Stimulated activated naive CD8-positive, alpha-beta T cell treated with anti-CD3 and anti-CD28 coated beads, Interleukin-15, amount 100 ng/mL, for 72 hours (primary cell): Measurements from ENCODE around the gene SELENON.

Experiments
- ATAC-seq: fragments of 150-1000 bp; cut with Tn5 transposase; 2 replicates; pipeline ENCODE4 v1.10.0; 2021; ENCODE audit warnings: mild to moderate bottlenecking, moderate library complexity
- DNase-seq, 2 donors: peaks; one replicate each; pipeline ENCODE4 v3.0.0; 2021 to 2022
- H3K27ac Mint-ChIP-seq, 2 donors: one replicate each; pipeline ENCODE4 v1.8.0; 2022; ENCODE audit warnings: mild to moderate bottlenecking in 2 of 2, mixed read lengths in 2 of 2, moderate library complexity in 2 of 2
- H3K27me3 Mint-ChIP-seq: one replicate; pipeline ENCODE4 v1.8.0; 2022; ENCODE audit warnings: mixed read lengths
- H3K4me1 Mint-ChIP-seq: one replicate; pipeline ENCODE4 v1.8.0; 2022; ENCODE audit warnings: mild to moderate bottlenecking, mixed read lengths
- H3K4me3 Mint-ChIP-seq, 2 donors: one replicate each; pipeline ENCODE4 v1.8.0; 2022; ENCODE audit warnings: mild to moderate bottlenecking in 2 of 2, mixed read lengths in 2 of 2, moderate library complexity in 1 of 2
- H3K9me3 Mint-ChIP-seq, 2 donors: one replicate each; pipeline ENCODE4 v1.8.0; 2022; ENCODE audit warnings: mixed read lengths in 2 of 2

SELENON gene

GRCh38 chr1:25867210-25867991 is 67.4 kb downstream of the SELENON start:
- DNase-seq, result no peak
- no peak overlapping the region for H3K4me3 Mint-ChIP-seq

More at GRCh38 chr1:25867210-25867991, 67.4 kb downstream of the SELENON start:
- H3K4me1 Mint-ChIP-seq, result peaks cover 6% of the 10 kb centered on the region
- no peaks in the 10 kb centered on the region for H3K27me3 Mint-ChIP-seq
- ATAC-seq, result no peak
- no peaks in the 10 kb centered on the region for H3K9me3 Mint-ChIP-seq
- no peak overlapping the region for H3K27ac Mint-ChIP-seq
